NCI-H2171 treated with DMSO at 0.1 percent for 48 hours (cell line): ENCODE results near the gene GPR84.
A peak's percentile ranks its signal among the peaks of the same experiment; 100 is the strongest.
"Not testable (repeated sequence)": the region's sequence is repeated elsewhere in the genome, so short reads cannot be mapped to it uniquely, and the experiment has no call there.

ENCODE experiments used
- DNase-seq: peaks from one replicate; lab custom pipeline; 2025; lab: John Stamatoyannopoulos, UW

The GPR84 gene

DNA sequence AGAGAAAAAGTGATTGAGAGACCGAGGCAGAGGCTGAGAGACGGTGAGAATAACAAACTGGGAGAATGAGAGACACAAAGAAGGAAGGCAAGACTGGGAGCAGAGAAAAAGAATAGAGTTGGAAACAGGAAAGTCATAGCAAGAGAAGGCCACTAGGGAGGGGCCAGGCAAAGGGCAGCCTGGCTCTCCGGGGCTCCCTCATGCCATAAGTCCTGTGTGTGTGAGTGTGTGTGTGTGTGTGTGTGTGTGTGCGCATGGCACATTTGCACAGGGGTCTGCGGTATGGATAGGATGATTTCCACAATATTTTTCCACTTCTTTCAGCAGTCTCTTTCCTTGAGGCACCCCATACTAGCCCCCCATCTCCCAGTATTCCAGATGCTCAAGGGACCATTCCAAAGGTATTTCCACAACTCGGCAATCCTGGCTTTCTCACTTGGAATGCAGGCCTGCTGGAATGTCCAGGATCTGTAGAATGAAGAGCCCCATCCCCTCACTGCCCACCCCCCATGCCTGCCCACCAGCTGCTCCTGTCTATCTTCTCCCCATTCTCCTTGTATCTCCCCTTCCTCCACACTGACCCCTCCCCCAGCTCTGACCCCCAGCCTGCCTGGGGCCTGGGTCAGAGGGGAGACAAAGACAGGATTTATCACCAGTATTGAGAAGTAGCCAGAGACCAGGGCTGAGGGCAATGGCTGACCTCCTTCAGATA lies 9.0 kb downstream of the GPR84 start:
- DNase-seq = no peak

- not testable (repeated sequence) for DNase-seq
Measured at GRCh38 chr12:54354271-54354670, 10.0 kb downstream of the GPR84 start.

DNA sequence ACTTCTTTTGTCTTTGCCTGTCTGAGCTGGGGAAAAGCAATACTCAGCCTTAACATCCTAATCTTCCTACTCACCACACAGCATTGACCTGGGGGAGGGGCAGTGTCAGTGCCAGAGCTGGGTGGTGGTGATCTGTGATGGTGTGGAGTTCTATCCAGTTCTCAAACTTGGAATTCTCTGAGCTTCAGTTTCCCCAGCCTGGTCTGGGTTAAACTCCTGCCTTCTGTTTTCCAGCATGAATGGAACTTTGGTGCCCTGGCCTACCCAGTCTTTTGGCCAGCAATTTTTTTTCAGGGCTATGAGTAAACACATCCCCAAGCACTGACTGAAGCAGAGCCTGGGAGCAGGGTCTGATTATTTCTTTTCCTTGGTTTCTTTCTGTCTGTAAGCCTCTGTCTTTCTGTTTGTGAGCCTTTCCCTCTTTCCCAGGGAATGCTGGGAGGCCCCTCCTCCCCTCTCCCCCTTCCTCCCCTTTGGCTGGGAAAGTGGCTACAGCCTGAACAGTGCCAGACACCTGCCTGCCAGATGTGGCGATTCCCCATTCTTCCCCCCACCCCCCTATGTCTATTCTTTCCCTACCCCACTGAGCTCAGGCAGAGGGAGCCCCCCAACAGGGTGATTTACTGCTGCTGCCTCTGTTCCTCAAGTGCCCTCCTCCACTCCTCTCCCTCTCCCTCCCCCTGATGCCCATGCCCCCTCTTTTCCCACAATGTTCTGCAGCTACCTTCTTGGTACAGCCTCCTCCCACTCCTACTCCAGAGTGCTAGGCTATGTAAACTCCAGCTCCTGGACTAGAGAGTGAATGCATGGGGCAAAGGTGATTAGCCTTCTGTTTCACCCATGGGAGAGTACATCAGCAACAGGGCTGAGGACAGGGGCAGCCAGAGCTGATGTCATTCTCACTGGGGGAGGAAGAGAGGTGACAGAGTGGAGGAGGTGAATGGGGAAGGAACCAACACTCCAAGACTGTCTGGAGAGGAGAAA lies 11.1 kb downstream of the GPR84 start:
- peak; percentile 76 for DNase-seq

- DNase-seq = peak; percentile 75
Measured at GRCh38 chr12:54352022-54352531, 12.2 kb downstream of the GPR84 start.

DNA sequence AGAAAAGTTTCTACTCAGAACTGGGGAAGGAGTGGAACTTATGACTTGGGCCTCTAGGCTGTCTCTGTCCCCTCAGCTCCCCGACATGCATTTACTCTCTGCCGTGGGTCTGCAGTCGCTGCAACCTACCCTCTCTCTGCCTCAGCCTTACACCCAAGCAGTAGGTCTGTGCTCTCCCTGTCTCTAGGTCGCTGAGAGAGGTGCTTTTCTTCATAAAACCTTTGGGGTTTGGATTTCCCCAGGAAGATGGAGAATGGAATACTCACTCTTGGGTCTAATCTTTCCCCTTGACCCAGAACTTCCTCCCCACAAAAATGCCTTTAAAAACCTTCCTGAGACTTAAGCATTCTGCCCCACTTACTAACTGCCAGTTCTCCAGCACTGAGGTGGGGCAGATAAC lies 12.9 kb downstream of the GPR84 start:
- DNase-seq = no peak

- no peak for DNase-seq
Measured at GRCh38 chr12:54350743-54351142, 13.5 kb downstream of the GPR84 start.

- peak; percentile 23 for DNase-seq
Measured at GRCh38 chr12:54349679-54350078, 14.6 kb downstream of the GPR84 start.

- DNase-seq = no peak
Measured at GRCh38 chr12:54349036-54349435, 15.2 kb downstream of the GPR84 start.

- peak; percentile 88 for DNase-seq
Measured at GRCh38 chr12:54341378-54342300, 22.6 kb downstream of the GPR84 start.

- DNase-seq = no peak
Measured at GRCh38 chr12:54340846-54341245, 23.4 kb downstream of the GPR84 start.

DNA sequence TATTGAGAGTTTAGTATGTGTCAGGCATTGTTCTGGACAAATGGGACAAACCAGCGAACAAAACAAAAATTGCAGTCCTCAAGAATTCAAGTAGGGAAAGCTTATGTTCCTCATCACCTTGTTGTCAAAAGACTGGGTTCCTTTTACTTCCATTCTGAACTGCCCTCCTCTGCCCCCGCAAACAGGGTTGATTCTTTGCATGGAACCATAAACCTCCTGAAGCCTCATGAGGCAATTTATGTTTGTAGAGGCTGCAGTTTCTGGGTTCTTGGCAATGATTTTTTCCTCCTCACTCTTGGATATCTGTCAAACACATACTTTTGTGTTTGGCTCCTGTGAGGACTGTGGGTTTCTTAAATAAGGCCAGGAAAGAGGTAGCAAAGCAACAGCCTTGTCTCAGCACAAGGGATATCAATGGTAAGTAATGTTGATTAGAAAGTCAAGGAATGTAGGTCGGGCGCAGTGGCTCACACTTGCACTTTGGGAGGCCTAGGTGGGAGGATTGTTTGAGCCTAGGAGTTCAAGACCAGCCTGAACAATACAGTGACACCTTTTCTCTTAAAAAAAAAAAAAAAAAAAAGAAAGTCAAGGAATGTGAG lies 25.5 kb downstream of the GPR84 start:
- DNase-seq = no peak

DNA sequence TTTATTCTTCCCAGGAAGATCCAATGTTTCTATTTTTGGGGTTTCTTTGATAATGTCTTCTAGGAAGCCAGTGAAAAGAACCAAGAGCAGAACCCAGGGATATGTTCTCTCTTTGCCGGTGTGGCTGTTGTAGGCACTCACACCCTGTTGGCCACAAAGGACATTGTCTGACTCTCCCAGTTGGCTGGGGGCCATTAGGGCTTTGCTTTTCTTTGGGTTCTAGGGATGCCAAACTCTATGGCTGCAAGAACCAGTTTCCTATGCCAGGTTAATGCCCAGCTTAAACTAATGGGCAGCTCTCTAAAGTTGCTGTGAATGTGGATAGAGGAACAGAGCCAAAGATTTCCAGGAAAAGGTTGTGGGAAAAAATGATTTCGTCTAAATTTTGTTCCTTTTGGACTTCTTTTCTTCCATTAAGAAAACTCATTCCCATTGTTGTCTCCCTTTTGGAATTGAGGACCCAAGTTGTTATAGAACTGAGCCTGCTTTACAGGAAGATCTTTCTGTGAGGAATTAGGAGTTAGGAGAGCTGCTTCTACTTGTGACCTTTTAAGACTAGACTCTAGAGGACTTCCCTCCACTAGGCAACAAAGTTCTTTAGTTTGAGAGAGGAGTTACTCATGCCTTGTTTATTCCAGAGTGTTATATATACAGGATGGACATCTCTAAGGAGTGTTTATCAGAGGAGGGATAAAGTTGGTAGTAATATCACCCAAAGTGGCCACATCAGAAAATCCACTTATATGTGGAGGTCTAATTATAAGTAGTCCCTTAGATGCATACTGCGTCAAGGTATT lies 26.2 kb downstream of the GPR84 start:
- no peak for DNase-seq

DNA sequence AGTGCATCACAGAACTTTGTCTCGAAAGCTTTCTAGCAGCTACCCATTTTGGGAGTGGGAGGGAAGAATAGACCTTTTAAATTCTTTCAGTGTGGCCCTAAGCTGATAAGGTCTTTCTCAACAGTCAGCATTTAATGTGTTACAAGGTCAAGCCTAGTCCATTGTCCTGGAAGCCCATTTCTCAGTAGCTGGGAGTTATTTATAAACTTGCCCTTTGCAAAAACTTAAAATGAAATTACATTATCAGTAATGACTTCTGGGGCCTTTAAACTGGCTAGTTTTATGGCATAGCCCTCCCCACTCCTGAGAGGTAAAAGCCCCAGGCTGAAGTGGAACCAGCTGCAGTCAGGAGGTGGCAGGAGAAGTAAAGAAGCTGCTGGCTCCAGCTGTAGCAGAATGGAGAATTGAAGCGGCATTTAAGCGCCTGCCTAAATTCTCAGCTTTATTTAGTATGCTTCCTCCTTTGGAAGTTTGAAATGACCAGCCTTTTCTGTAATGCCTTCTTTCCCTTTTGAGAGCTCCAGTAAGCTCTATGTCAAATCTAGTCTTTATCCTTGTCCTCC lies 26.9 kb downstream of the GPR84 start:
- no peak for DNase-seq

DNA sequence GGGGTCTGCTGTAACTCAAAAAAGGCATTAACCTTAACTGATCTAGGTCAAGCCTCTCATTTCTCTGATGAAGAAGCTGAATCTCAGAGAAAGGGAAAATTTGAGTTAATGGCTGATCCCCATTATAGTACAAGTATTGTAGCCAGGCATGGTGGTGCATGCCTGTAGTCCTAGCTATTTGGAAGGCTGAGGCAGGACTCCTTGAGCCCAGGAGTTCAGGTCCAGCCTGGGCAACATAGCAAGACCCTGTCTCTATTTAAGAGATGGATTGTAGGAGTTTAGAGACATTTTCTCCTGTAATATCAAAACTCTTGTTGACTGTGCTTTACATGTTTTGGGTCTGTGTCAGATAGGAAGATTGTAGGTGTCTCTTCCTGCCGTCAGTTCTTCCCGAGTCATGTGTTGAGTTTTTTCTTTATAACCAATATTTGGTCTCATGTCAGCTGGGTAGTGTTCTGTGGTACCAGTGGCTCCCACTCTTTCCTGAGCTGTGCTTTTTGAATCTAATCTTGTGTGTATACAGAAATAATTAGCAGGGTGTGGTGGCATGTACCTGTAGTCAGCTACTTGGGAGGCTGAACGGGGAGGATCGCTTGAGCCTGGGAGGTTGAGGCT lies 30.8 kb downstream of the GPR84 start:
- DNase-seq = no peak

DNA sequence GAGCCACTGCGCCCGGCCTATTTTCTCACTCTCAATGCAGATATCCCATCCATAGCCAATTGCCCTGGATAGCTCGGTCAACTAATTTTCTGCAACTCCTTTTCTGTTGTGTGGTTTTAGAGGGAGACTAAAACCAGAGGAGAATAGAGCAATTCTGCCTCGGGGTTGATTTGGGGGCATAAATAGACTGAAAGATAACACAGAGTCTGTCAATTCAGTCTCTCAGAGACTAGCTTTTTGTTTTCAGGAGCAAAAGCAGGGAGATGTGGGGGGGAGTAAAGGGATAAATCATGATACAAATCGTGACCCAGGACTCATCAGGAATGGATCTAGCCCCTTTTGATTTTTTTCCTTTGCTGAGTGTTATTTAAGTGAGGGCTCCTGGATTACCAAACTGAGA lies 32.8 kb downstream of the GPR84 start:
- DNase-seq = no peak

- no peak for DNase-seq
Measured at GRCh38 chr12:54330442-54330841, 33.8 kb downstream of the GPR84 start.

- no peak for DNase-seq
Measured at GRCh38 chr12:54329759-54330158, 34.5 kb downstream of the GPR84 start.

GRCh38 chr12:54328595-54329337 lies 35.5 kb downstream of the GPR84 start:
- DNase-seq = no peak
